ENCODE measurements around the gene AP1M1.

Gene AP1M1

DNA sequence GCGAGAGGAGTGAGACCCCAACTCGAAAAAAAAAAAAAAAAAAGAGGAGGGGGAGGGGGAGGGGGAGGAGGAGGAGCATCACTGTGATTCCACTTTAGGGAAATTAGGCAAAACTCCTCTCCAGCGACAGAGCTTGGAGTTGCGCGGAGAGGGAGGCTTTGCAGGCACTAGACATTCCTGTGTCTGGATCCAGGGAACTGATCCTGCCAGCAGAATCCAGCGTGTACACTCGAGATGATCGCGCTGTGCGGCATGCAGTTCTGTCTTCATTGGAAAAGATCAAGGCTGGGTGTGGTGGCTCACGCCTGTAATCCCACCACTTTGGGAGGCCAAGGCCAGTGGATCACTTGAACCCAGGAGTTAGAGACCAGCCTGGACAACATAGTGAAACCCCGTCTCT is 97.3 kb downstream of the AP1M1 start:
- H3K4me1 ChIP-seq (ENCODE audit: control insufficient read depth in 1 of 2, insufficient read depth in 1 of 2, low read depth in 1 of 2, low read length in 1 of 2), result no peaks in the 10 kb centered on the region
- TF ChIP-seq, protein P1, sequence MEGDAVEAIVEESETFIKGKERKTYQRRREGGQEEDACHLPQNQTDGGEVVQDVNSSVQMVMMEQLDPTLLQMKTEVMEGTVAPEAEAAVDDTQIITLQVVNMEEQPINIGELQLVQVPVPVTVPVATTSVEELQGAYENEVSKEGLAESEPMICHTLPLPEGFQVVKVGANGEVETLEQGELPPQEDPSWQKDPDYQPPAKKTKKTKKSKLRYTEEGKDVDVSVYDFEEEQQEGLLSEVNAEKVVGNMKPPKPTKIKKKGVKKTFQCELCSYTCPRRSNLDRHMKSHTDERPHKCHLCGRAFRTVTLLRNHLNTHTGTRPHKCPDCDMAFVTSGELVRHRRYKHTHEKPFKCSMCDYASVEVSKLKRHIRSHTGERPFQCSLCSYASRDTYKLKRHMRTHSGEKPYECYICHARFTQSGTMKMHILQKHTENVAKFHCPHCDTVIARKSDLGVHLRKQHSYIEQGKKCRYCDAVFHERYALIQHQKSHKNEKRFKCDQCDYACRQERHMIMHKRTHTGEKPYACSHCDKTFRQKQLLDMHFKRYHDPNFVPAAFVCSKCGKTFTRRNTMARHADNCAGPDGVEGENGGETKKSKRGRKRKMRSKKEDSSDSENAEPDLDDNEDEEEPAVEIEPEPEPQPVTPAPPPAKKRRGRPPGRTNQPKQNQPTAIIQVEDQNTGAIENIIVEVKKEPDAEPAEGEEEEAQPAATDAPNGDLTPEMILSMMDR (IDR thresholded peaks at IDR 0.05), result no peak
- H3K36me3 ChIP-seq, result no peaks in the 10 kb centered on the region
- no peaks in the 10 kb centered on the region for H3K27me3 ChIP-seq
- H3K27ac ChIP-seq, result no peak overlapping the region
- H3K4me3 ChIP-seq (ENCODE audit: low read depth in 1 of 2, low read length in 1 of 2), result no peak overlapping the region
- no peaks in the 10 kb centered on the region for H3K9me3 ChIP-seq

All from neutrophil (primary cell).